Measurements from ENCODE around the gene VWA3B.

The VWA3B gene

DNA sequence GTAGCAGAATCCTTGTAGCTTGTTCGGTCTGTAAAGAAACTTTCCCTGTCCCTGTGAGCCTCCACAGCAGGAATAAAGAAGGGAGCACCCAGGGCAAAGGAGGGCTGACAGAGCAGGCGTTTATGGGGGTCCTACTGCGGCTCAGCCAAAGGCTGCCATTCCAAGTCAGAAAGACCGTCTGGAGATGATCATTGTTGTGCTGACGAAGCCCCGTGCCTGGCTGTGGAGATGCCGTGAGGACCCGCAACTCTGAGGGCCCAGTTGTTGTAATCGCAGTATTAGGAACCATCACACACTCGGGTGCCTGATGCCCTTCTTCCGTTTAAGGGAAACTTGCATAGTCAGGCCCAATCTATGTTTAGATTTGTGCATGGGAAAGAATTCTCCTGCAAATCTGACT, 16.9 kb upstream of the VWA3B start:
- TF ChIP-seq, protein P1, sequence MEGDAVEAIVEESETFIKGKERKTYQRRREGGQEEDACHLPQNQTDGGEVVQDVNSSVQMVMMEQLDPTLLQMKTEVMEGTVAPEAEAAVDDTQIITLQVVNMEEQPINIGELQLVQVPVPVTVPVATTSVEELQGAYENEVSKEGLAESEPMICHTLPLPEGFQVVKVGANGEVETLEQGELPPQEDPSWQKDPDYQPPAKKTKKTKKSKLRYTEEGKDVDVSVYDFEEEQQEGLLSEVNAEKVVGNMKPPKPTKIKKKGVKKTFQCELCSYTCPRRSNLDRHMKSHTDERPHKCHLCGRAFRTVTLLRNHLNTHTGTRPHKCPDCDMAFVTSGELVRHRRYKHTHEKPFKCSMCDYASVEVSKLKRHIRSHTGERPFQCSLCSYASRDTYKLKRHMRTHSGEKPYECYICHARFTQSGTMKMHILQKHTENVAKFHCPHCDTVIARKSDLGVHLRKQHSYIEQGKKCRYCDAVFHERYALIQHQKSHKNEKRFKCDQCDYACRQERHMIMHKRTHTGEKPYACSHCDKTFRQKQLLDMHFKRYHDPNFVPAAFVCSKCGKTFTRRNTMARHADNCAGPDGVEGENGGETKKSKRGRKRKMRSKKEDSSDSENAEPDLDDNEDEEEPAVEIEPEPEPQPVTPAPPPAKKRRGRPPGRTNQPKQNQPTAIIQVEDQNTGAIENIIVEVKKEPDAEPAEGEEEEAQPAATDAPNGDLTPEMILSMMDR (conservative IDR thresholded peaks at IDR 0.05; ENCODE audit: control insufficient read depth, insufficient read depth, low read depth, low read length): no peak
- no peak overlapping the region for H3K4me3 ChIP-seq (ENCODE audit: control insufficient read depth, low read depth, low read length)
- no peak for DNase-seq (ENCODE audit: low read depth)

GRCh38 chr2:98072442-98072841, 14.5 kb upstream of the VWA3B start:
- no peak overlapping the region for H3K4me3 ChIP-seq (ENCODE audit: control insufficient read depth, low read depth, low read length)
- DNase-seq (ENCODE audit: low read depth): no peak
- TF ChIP-seq, protein P1 (conservative IDR thresholded peaks at IDR 0.05; ENCODE audit: control insufficient read depth, insufficient read depth, low read depth, low read length): no peak

GRCh38 chr2:98078701-98079100, 8.3 kb upstream of the VWA3B start:
- TF ChIP-seq, protein P1 (conservative IDR thresholded peaks at IDR 0.05; ENCODE audit: control insufficient read depth, insufficient read depth, low read depth, low read length): no peak
- no peak overlapping the region for H3K4me3 ChIP-seq (ENCODE audit: control insufficient read depth, low read depth, low read length)
- DNase-seq (ENCODE audit: low read depth): no peak

DNA sequence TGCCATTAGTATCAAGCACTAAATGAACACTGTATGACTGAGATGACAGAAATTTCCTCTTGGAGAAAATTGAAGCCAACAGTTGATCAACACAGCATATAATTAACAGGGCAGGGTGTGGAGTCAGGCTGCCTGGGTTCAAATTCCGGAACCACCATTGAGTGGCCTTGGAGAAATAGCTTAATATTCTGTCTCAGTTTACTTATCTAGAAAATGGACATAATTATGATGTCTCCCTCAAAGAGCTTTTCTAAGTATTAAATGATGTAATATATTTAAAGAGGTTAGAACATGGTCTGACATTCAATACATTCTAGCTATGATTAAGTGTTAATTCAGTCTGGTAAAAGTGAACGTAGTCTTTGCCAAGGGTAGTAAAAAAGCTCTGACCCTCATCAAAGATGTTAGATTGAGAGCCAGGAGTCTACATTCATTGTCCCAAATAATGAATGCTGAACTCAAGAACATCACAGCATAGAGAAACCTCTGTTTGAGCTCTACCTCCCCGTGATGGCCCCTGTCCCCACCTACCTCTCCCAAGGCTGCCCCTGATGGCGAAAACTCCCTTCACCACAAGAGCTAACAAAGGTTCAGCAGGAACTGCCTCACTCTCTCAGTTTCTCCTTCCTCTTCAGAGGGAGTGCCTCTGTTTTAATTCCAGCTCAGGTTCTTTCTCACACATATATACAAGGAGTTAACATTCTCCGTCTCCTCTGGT, 2.7 kb upstream of the VWA3B start:
- TF ChIP-seq, protein P1 (conservative IDR thresholded peaks at IDR 0.05; ENCODE audit: control insufficient read depth, insufficient read depth, low read depth, low read length): no peak
- DNase-seq (ENCODE audit: low read depth): no peak
- no peak overlapping the region for H3K4me3 ChIP-seq (ENCODE audit: control insufficient read depth, low read depth, low read length)

DNA sequence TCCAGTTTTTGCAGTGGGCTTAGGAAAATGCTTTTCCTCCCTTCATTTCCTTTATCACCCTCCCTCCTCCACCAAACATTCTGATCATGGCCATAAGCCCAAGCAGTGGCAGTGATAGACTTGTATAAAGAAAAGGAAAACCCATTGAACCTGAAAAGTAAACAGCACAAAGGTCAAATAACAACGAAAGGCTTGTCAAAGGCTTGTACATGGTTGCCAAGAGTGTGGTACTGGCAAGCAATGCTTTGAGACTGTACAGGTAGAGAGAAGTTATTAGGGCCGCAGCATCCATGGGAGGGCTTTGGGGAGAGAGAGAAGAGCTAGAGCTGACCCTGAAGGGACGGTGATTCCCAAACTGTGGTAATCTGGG, 2.1 kb upstream of the VWA3B start:
- TF ChIP-seq, protein P1 (conservative IDR thresholded peaks at IDR 0.05; ENCODE audit: control insufficient read depth, insufficient read depth, low read depth, low read length): no peak
- no peak for DNase-seq (ENCODE audit: low read depth)
- H3K4me3 ChIP-seq (ENCODE audit: control insufficient read depth, low read depth, low read length): no peak overlapping the region

DNA sequence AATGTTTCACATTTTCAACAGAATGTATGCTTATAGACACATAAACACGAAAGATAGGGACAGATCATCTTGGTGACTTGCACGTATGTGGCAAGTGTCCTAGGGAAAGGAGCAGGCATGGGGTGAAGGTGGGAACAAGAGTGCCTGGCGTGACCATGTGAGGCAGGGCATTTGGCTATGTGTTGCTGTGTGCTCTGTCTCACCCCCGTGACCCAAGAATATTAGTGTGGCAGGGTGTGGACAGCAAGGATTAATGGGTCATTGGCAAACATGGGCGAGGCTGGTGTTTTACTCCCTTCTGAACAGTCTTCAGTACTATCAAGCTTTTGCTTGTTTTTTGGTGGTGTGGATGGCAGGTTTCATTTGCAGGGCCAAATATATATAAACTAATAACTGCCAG, 1.3 kb upstream of the VWA3B start:
- DNase-seq (ENCODE audit: low read depth): no peak
- TF ChIP-seq, protein P1 (conservative IDR thresholded peaks at IDR 0.05; ENCODE audit: control insufficient read depth, insufficient read depth, low read depth, low read length): no peak
- H3K4me3 ChIP-seq (ENCODE audit: control insufficient read depth, low read depth, low read length): no peak overlapping the region
